ENCODE data around the gene MOG. TPM values are rescaled to one million over a fixed set of nuclear protein-coding genes. Genes with fewer than 3 reads are reported as not detected.

Gene MOG
- total RNA-seq, 1 experiment from 2014 or later = not detected

GRCh38 chr6:29673161-29673560 lies 16.3 kb downstream of the MOG start:
- no peak for DNase-seq
- Mint-ChIP-seq H3K27me3 (ENCODE audit: unreplicated experiment) (peaks cover 36% of the 10 kb centered on the region), H3K36me3 (ENCODE audit: insufficient read depth, unreplicated experiment) (peaks cover 5% of the 10 kb centered on the region), H3K4me1 (ENCODE audit: low read depth, unreplicated experiment) (peaks cover 25% of the 10 kb centered on the region), H3K27ac (ENCODE audit: unreplicated experiment) (no peak overlapping the region), H3K4me3 (ENCODE audit: low read depth, unreplicated experiment) (no peak overlapping the region), H3K9me3 (ENCODE audit: low read depth, unreplicated experiment) (no peaks in the 10 kb centered on the region)
- intact Hi-C loops (cut with micrococcal nuclease; ENCODE audit: unreplicated experiment) = no loop called here
- no peak for TF ChIP-seq CTCF (IDR thresholded peaks at IDR 0.05; ENCODE audit: unreplicated experiment)
- CTCF ChIA-PET = no interaction called here
- BruUV-seq (replicated peaks) = no TSS peak

- no TSS peak for BruUV-seq (replicated peaks)
- Mint-ChIP-seq H3K27me3 (ENCODE audit: unreplicated experiment) (peaks cover 30% of the 10 kb centered on the region), H3K4me3 (ENCODE audit: low read depth, unreplicated experiment) (no peak overlapping the region), H3K4me1 (ENCODE audit: low read depth, unreplicated experiment) (peaks cover 26% of the 10 kb centered on the region), H3K36me3 (ENCODE audit: insufficient read depth, unreplicated experiment) (peaks cover 5% of the 10 kb centered on the region), H3K27ac (ENCODE audit: unreplicated experiment) (no peak overlapping the region), H3K9me3 (ENCODE audit: low read depth, unreplicated experiment) (no peaks in the 10 kb centered on the region)
- CTCF ChIA-PET = no interaction called here
- no peak for DNase-seq
- intact Hi-C loops (cut with micrococcal nuclease; ENCODE audit: unreplicated experiment) = no loop called here
- no peak for TF ChIP-seq CTCF (IDR thresholded peaks at IDR 0.05; ENCODE audit: unreplicated experiment)
Measured at GRCh38 chr6:29674008-29674407, 17.1 kb downstream of the MOG start.

- DNase-seq = no peak
- TF ChIP-seq CTCF (IDR thresholded peaks at IDR 0.05; ENCODE audit: unreplicated experiment) = no peak
- H3K4me1 Mint-ChIP-seq (ENCODE audit: low read depth, unreplicated experiment) = peaks cover 34% of the 10 kb centered on the region
- peaks cover 5% of the 10 kb centered on the region for H3K36me3 Mint-ChIP-seq (ENCODE audit: insufficient read depth, unreplicated experiment)
- CTCF ChIA-PET = interaction anchor here (0.7 to 1.3 kb wide), 4 partner anchors 16 to 375 kb away, joined by 3 read pairs; no protein-coding TSS in a partner anchor
- H3K27ac Mint-ChIP-seq (ENCODE audit: unreplicated experiment) = peak overlapping the region; percentile 22
- no peaks in the 10 kb centered on the region for H3K9me3 Mint-ChIP-seq (ENCODE audit: low read depth, unreplicated experiment)
- no peak overlapping the region for H3K4me3 Mint-ChIP-seq (ENCODE audit: low read depth, unreplicated experiment)
- peaks cover 23% of the 10 kb centered on the region for H3K27me3 Mint-ChIP-seq (ENCODE audit: unreplicated experiment)
- intact Hi-C loops (cut with micrococcal nuclease; ENCODE audit: unreplicated experiment) = no loop called here
- no TSS peak for BruUV-seq (replicated peaks)
Measured at GRCh38 chr6:29675561-29675960, 18.7 kb downstream of the MOG start.

- Mint-ChIP-seq H3K36me3 (ENCODE audit: insufficient read depth, unreplicated experiment) (peaks cover 5% of the 10 kb centered on the region), H3K27ac (ENCODE audit: unreplicated experiment) (peak overlapping the region; percentile 79), H3K27me3 (ENCODE audit: unreplicated experiment) (peaks cover 8% of the 10 kb centered on the region), H3K9me3 (ENCODE audit: low read depth, unreplicated experiment) (no peaks in the 10 kb centered on the region), H3K4me1 (ENCODE audit: low read depth, unreplicated experiment) (peaks cover 34% of the 10 kb centered on the region), H3K4me3 (ENCODE audit: low read depth, unreplicated experiment) (no peak overlapping the region)
- peak; percentile 27 for DNase-seq
- CTCF ChIA-PET = interaction anchor here (0.6 to 3.0 kb wide), 8 partner anchors 11 to 762 kb away, joined by 3 to 28 read pairs (median 5); partner anchors contain the start of gene GABBR1
- BruUV-seq (replicated peaks) = no TSS peak
- no peak for TF ChIP-seq CTCF (IDR thresholded peaks at IDR 0.05; ENCODE audit: unreplicated experiment)
- intact Hi-C loops (cut with micrococcal nuclease; ENCODE audit: unreplicated experiment) = no loop called here
Measured at GRCh38 chr6:29676981-29677601, 20.2 kb downstream of the MOG start.

All from Calu3 (cell line).